ENCODE results near the gene CACUL1.

GRCh38 chr10:118778727-118779126, 24.0 kb upstream of the CACUL1 start:
- no peak for TF ChIP-seq CTCF (IDR thresholded peaks at IDR 0.05 in 8 of 11, conservative IDR thresholded peaks at IDR 0.05 in 3 of 11)
- TF ChIP-seq POLR2AphosphoS5 (IDR thresholded peaks at IDR 0.05), result no peak
